H1 (cell line): Measurements from ENCODE around the gene PDE4D. TPM values are rescaled to one million over a fixed set of nuclear protein-coding genes. Genes with fewer than 3 reads are reported as not detected.
A peak's percentile ranks its signal among the peaks of the same experiment; 100 is the strongest.

Experiments
- CTCF ChIA-PET: fragments of 300-600 bp; sonication (Branson Sonifier 250); formaldehyde crosslinking; loops from one replicate; lab custom pipeline; 2021; ENCODE audit not compliant: partially characterized antibody; lab: Charles Lee
- POLR2A ChIA-PET: fragments of 300-600 bp; sonication (Branson Sonifier 250); formaldehyde crosslinking; loops from one replicate; lab custom pipeline; 2021; ENCODE audit warnings: inconsistent platforms; ENCODE audit not compliant: partially characterized antibody; lab: Charles Lee
- DNase-seq, 2 experiments: peaks; one replicate each; pipeline versions ENCODE4 v3.0.0 to v3.0.0-alpha.2; 2010 to 2022; ENCODE audit warnings: low spot score in 2 of 2, low read depth in 1 of 2, mixed read lengths in 1 of 2
- FAIRE-seq: peaks from 2 replicates; lab custom pipeline; 2011; peaks lifted over from hg19 to GRCh38; lab: Jason Lieb, UNC
- H2AFZ ChIP-seq: 2 replicates; pipeline ENCODE4 v1.8.1; 2012; ENCODE audit warnings: low read length, inconsistent platforms
- H2AK5ac ChIP-seq: 2 replicates; pipeline ENCODE4 v1.6.1; 2013; ENCODE audit warnings: low read depth, low read length
- H2BK120ac ChIP-seq: replicated peaks from 2 replicates; pipeline ENCODE3; 2013; ENCODE audit warnings: low read depth, low read length, inconsistent platforms
- H2BK12ac ChIP-seq: 2 replicates; pipeline ENCODE4 v1.6.1; 2013; ENCODE audit warnings: low read depth, low read length
- H2BK15ac ChIP-seq: 2 replicates; pipeline ENCODE4 v1.6.1; 2013; ENCODE audit warnings: low read length
- H2BK20ac ChIP-seq: 2 replicates; pipeline ENCODE4 v1.6.1; 2013; ENCODE audit warnings: low read length
- H2BK5ac ChIP-seq: 2 replicates; pipeline ENCODE4 v1.6.1; 2013; ENCODE audit warnings: low read depth, low read length
- H3K14ac ChIP-seq: 2 replicates; pipeline ENCODE4 v1.6.1; 2013; ENCODE audit warnings: inconsistent platforms; ENCODE audit not compliant: insufficient read length
- H3K18ac ChIP-seq: 2 replicates; pipeline ENCODE4 v1.6.1; 2013; ENCODE audit warnings: low read length; ENCODE audit errors: extremely low read depth
- H3K23ac ChIP-seq: 2 replicates; pipeline ENCODE4 v1.6.1; 2013; ENCODE audit warnings: inconsistent platforms; ENCODE audit not compliant: insufficient read length
- H3K23me2 ChIP-seq: 2 replicates; pipeline ENCODE4 v1.6.1; 2013; ENCODE audit warnings: low read depth, low read length
- H3K27ac ChIP-seq: 2 replicates; pipeline ENCODE4 v1.6.1; 2011; ENCODE audit warnings: low read depth, low read length, inconsistent platforms
- H3K27me3 ChIP-seq, 4 experiments: replicated peaks in 1 of 4; 1 replicate in 1 of 4; 2 replicates in 3 of 4; pipeline versions ENCODE4 v1.6.1 to v1.8.1; 2011 to 2013; ENCODE audit warnings: low read length in 3 of 4, mild to moderate bottlenecking in 3 of 4, inconsistent platforms in 2 of 4, mixed read lengths in 2 of 4, moderate library complexity in 1 of 4; ENCODE audit not compliant: control insufficient read depth in 3 of 4, insufficient read depth in 3 of 4; ENCODE audit errors: extremely low read depth in 1 of 4
- H3K36me3 ChIP-seq, 4 experiments: 2 replicates each; pipeline versions ENCODE4 v1.6.1 to v1.8.1; 2011 to 2013; ENCODE audit warnings: mild to moderate bottlenecking in 4 of 4, low read length in 3 of 4, moderate library complexity in 2 of 4, control low read depth in 1 of 4, inconsistent platforms in 1 of 4; ENCODE audit not compliant: insufficient read depth in 4 of 4, control insufficient read depth in 2 of 4
- H3K4ac ChIP-seq: replicated peaks from 2 replicates; pipeline ENCODE3; 2013; ENCODE audit warnings: low read length, low read depth, mixed read lengths, inconsistent platforms; ENCODE audit not compliant: insufficient read length
- H3K4me1 ChIP-seq, 4 experiments: replicated peaks in 1 of 4; 1 replicate in 1 of 4; 2 replicates in 3 of 4; pipeline versions ENCODE4 v1.6.1 to v1.8.1; 2011 to 2013; ENCODE audit warnings: low read length in 3 of 4, inconsistent platforms in 2 of 4, mixed read lengths in 1 of 4; ENCODE audit not compliant: insufficient read depth in 4 of 4, control insufficient read depth in 3 of 4
- H3K4me2 ChIP-seq, 2 experiments: 2 replicates each; pipeline versions ENCODE4 v1.6.1 to v1.8.1; 2011 to 2013; ENCODE audit warnings: low read depth in 2 of 2, low read length in 2 of 2, control low read depth in 1 of 2, inconsistent platforms in 1 of 2, mild to moderate bottlenecking in 1 of 2; ENCODE audit not compliant: insufficient read depth in 1 of 2
- H3K4me3 ChIP-seq, 4 experiments: fragments of 200-600, 300-600 bp in 1 of 4; sonication (generic), shearing (Covaris generic), sonication (Bioruptor Twin) in 1 of 4; 2 replicates each; pipeline versions ENCODE4 v1.5.1 to v1.8.1; 2011 to 2016; ENCODE audit warnings: low read length in 4 of 4, low read depth in 3 of 4, control low read depth in 2 of 4, inconsistent platforms in 2 of 4, mild to moderate bottlenecking in 2 of 4, mixed read lengths in 1 of 4, moderate library complexity in 1 of 4; ENCODE audit not compliant: insufficient read depth in 2 of 4; ENCODE audit errors: extremely low read depth in 1 of 4
- H3K56ac ChIP-seq: replicated peaks from 2 replicates; pipeline ENCODE3; 2013; ENCODE audit warnings: low read depth, mild to moderate bottlenecking, mixed read lengths, low read length, inconsistent platforms; ENCODE audit not compliant: insufficient read length
- H3K79me1 ChIP-seq: 2 replicates; pipeline ENCODE4 v1.6.1; 2013; ENCODE audit warnings: low read depth, low read length, control low read depth
- H3K79me2 ChIP-seq, 2 experiments: 2 replicates each; pipeline versions ENCODE4 v1.6.1 to v1.8.1; 2012 to 2013; ENCODE audit warnings: low read length in 2 of 2, mild to moderate bottlenecking in 2 of 2, inconsistent platforms in 1 of 2; ENCODE audit not compliant: insufficient read depth in 2 of 2, control insufficient read depth in 1 of 2
- H3K9ac ChIP-seq, 4 experiments: replicated peaks in 1 of 4; 1 replicate in 1 of 4; 2 replicates in 3 of 4; pipeline versions ENCODE4 v1.6.1 to v1.8.1; 2011 to 2013; ENCODE audit warnings: low read depth in 3 of 4, low read length in 3 of 4, control low read depth in 2 of 4, mild to moderate bottlenecking in 2 of 4, moderate library complexity in 2 of 4, inconsistent platforms in 1 of 4; ENCODE audit errors: extremely low read depth in 1 of 4
- H3K9me3 ChIP-seq, 2 experiments: 2 replicates each; pipeline versions ENCODE4 v1.6.1 to v1.8.1; 2012 to 2013; ENCODE audit warnings: mild to moderate bottlenecking in 2 of 2, moderate library complexity in 2 of 2, control low read depth in 1 of 2, inconsistent platforms in 1 of 2, low read depth in 1 of 2, low read length in 1 of 2, mixed read lengths in 1 of 2; ENCODE audit not compliant: insufficient read depth in 2 of 2
- H4K20me1 ChIP-seq, 2 experiments: replicated peaks in 1 of 2; 2 replicates each; pipeline versions ENCODE3 to v1.8.1; 2011 to 2013; ENCODE audit warnings: inconsistent platforms in 2 of 2, low read length in 2 of 2, mild to moderate bottlenecking in 1 of 2; ENCODE audit not compliant: insufficient read depth in 2 of 2, control insufficient read depth in 1 of 2
- H4K5ac ChIP-seq: 2 replicates; pipeline ENCODE4 v1.6.1; 2013; ENCODE audit warnings: low read length, low read depth, mixed read lengths, inconsistent platforms; ENCODE audit not compliant: insufficient read length
- H4K8ac ChIP-seq: 2 replicates; pipeline ENCODE4 v1.8.0; 2013; ENCODE audit warnings: mild to moderate bottlenecking, moderate library complexity, low read length, inconsistent platforms; ENCODE audit not compliant: insufficient read depth; ENCODE audit errors: extremely low read depth
- H4K91ac ChIP-seq: replicated peaks from 2 replicates; pipeline ENCODE3; 2013; ENCODE audit warnings: low read length, mixed read lengths, inconsistent platforms; ENCODE audit not compliant: insufficient read length
- CBX8 ChIP-seq: fragments of 300-800, 300-1000 bp; sonication (generic); IDR thresholded peaks from 2 replicates; pipeline ENCODE4 v1.7.1; 2016; ENCODE audit warnings: low read depth, low read length, borderline replicate concordance
- CTCF ChIP-seq, 3 experiments: IDR thresholded peaks; 1 replicate in 2 of 3; 2 replicates in 1 of 3; pipeline versions ENCODE4 v1.5.1 to v1.6.1; 2011; ENCODE audit warnings: low read length in 3 of 3, mild to moderate bottlenecking in 3 of 3, inconsistent platforms in 2 of 3, low read depth in 1 of 3, moderate library complexity in 1 of 3; ENCODE audit not compliant: insufficient read depth in 1 of 3; ENCODE audit errors: control extremely low read depth in 1 of 3
- E2F6 ChIP-seq: IDR thresholded peaks from 2 replicates; pipeline ENCODE4 v1.6.1; 2012; ENCODE audit warnings: inconsistent platforms
- EZH2 ChIP-seq: fragments of 200-600 bp; sonication (generic); IDR thresholded peaks from 2 replicates; pipeline ENCODE4 v1.7.1; 2012; ENCODE audit warnings: low read depth, mild to moderate bottlenecking, moderate library complexity, low read length, inconsistent platforms; ENCODE audit not compliant: severe bottlenecking
- POU5F1 ChIP-seq: IDR thresholded peaks from 2 replicates; pipeline ENCODE4 v1.6.1; 2011; ENCODE audit warnings: low read depth, mild to moderate bottlenecking, low read length, moderate library complexity
- SIX5 ChIP-seq: IDR thresholded peaks from 2 replicates; pipeline ENCODE4 v1.6.1; 2011; ENCODE audit warnings: mild to moderate bottlenecking, low read depth, low read length
- SP2 ChIP-seq: IDR thresholded peaks from 2 replicates; pipeline ENCODE4 v1.6.1; 2012; ENCODE audit warnings: mild to moderate bottlenecking, low read length, inconsistent platforms
- WGBS, 2 experiments: shearing (Covaris generic) in 1 of 2; methylation state at CpG; one replicate each; pipeline versions ENCODE4 v1.1.6 to v1.1.7; 2013 to 2015; ENCODE audit warnings: low lambda C conversion rate in 2 of 2, mixed read lengths in 2 of 2, inconsistent platforms in 1 of 2, low coverage in 1 of 2, missing lambda C conversion rate in 1 of 2; ENCODE audit not compliant: insufficient replicate concordance in 2 of 2, insufficient coverage in 1 of 2, insufficient read length in 1 of 2; ENCODE audit errors: extremely low coverage in 1 of 2, missing lambda C conversion rate in 1 of 2; 5-methylcytosine and 5-hydroxymethylcytosine counted together
- polyA plus RNA-seq, 7 experiments: library from polyadenylated mRNA; depleted of rRNA in 3 of 7; stranded (reverse) in 5 of 7; unstranded in 2 of 7; fragments of >200 nt in 5 of 7; fragments of 200-250 nt in 2 of 7; gene quantifications; 1 replicate in 5 of 7; 2 replicates in 1 of 7; 4 replicates in 1 of 7; pipeline versions ENCODE4 v1.2.1 to v1.2.3, GENCODE V29; 2011 to 2013; ENCODE audit warnings: missing spikeins in 2 of 7, mixed read lengths in 2 of 7
- total RNA-seq: library from RNA; stranded (reverse); fragmentation: NEBNext Ultra II Directional; extraction: Animal tissue kit (Norgen Biotek cat#: 25700); gene quantifications from 2 replicates; pipeline ENCODE4 v1.2.1, GENCODE V29; 2021
- TF ChIP-seq, protein P1 (sequence below): IDR thresholded peaks from 2 replicates; pipeline ENCODE4 v1.6.1; 2012; ENCODE audit warnings: inconsistent platforms

Gene PDE4D
- total and polyA plus RNA-seq, 2 of the 8 experiments (the other 6 are each of a cell fraction or from before 2014, with no cell fraction given), result 2.3 to 3.7 TPM

DNA sequence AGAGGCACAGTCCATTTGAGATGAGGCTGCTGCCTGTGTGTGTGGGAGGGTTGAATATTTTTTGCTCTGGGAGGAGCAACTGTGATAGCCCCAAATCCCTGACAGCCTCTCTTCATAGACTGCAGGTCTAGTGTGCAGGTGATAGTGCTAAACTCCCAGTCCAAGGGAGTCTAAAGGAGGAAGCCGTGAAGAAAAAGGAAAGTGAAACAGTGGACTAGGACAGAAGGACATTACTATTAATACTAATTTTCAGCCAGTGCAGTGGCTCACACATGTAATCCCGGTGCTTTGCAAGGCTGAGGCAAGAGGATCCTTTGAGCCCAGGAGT is 295.0 kb downstream of the PDE4D start:
- Histone ChIP-seq H3K56ac (no peak overlapping the region), H3K27ac (no peak overlapping the region), H3K9me3 (peaks cover 0 to 4% of the 10 kb centered on the region in 2 experiments; a peak in 1 of 4 replicates), H3K9ac (no peak overlapping the region), H2BK12ac (0 out of 2 replicates have a peak overlapping the region, but pooled peaks have one; percentile 61), H3K79me2 (no peaks in the 10 kb centered on the region), H3K23me2 (no peaks in the 10 kb centered on the region), H2BK15ac (no peak overlapping the region), H3K27me3 (no peaks in the 10 kb centered on the region), H4K8ac (no peak overlapping the region), H4K91ac (no peak overlapping the region), H3K4me1 (peaks cover 0 to 4% (median 0%) of the 10 kb centered on the region in 4 experiments; a peak in 2 of 7 replicates), H4K5ac (no peak overlapping the region), H2BK20ac (0 out of 2 replicates have a peak overlapping the region, but pooled peaks have one; percentile 13), H3K14ac (no peak overlapping the region), H3K4ac (no peak overlapping the region), H3K23ac (no peak overlapping the region), H4K20me1 (no peaks in the 10 kb centered on the region), H3K4me2 (no peak overlapping the region), H2AK5ac (no peak overlapping the region), H2BK5ac (no peak overlapping the region), H3K36me3 (no peaks in the 10 kb centered on the region), H2BK120ac (no peak overlapping the region), H3K4me3 (no peak overlapping the region), H3K79me1 (no peaks in the 10 kb centered on the region), H2AFZ (peak overlapping the region; percentile 77), H3K18ac (no peak overlapping the region)
- WGBS, 2 experiments, result 92% methylated on average over 2 of the region's 2 CpGs; no CpG with 5 or more reads in 1 of the 2 experiments
- POLR2A ChIA-PET, result no interaction called here
- CTCF ChIA-PET, result no interaction called here
- DNase-seq, result no peak
- FAIRE-seq, result no peak
- TF ChIP-seq CBX8, result no peak
- TF ChIP-seq CTCF (IDR thresholded peaks at IDR 0.05; ENCODE audit: control extremely low read depth in 1 of 3, insufficient read depth in 1 of 3, low read depth in 1 of 3, low read length in 3 of 3), result no peak
- no peak for TF ChIP-seq SIX5
- no peak for TF ChIP-seq E2F6
- no peak for TF ChIP-seq EZH2
- TF ChIP-seq, protein P1, sequence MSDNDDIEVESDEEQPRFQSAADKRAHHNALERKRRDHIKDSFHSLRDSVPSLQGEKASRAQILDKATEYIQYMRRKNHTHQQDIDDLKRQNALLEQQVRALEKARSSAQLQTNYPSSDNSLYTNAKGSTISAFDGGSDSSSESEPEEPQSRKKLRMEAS, result no peak
- TF ChIP-seq SP2, result no peak
- TF ChIP-seq POU5F1, result no peak
